HG03108 (cell line): ENCODE results near the gene C4orf50.

Experiments
- ATAC-seq: cut with Tn5 transposase; IDR thresholded peaks from one replicate; pipeline ENCODE4 v1.9.1; 2021; ENCODE audit warnings: moderate library complexity; ENCODE audit not compliant: unreplicated experiment

Gene C4orf50

DNA sequence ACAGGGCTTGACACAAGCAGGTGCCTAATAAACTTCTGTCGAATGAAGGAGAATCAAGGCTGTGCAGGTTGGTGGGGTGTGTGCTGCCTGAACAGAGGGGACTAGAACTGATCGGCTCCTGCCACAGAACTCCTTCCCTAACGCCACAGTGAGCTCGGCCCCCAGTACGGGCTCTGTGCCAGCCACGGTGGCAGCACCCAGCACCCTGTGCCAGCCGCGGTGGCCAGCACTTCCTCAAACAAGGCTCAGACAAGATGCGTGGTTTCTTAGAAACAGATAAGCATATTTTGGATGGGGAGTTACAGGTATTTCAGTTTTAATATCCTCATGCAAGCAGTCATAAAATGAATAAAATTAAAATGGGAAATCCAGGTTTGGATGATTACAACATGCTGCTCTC is 26.0 kb upstream of the C4orf50 start:
- no peak for ATAC-seq

GRCh38 chr4:6043843-6044242 is 25.6 kb upstream of the C4orf50 start:
- ATAC-seq: no peak

- ATAC-seq: no peak
Measured at GRCh38 chr4:6043188-6043587, 25.0 kb upstream of the C4orf50 start.

DNA sequence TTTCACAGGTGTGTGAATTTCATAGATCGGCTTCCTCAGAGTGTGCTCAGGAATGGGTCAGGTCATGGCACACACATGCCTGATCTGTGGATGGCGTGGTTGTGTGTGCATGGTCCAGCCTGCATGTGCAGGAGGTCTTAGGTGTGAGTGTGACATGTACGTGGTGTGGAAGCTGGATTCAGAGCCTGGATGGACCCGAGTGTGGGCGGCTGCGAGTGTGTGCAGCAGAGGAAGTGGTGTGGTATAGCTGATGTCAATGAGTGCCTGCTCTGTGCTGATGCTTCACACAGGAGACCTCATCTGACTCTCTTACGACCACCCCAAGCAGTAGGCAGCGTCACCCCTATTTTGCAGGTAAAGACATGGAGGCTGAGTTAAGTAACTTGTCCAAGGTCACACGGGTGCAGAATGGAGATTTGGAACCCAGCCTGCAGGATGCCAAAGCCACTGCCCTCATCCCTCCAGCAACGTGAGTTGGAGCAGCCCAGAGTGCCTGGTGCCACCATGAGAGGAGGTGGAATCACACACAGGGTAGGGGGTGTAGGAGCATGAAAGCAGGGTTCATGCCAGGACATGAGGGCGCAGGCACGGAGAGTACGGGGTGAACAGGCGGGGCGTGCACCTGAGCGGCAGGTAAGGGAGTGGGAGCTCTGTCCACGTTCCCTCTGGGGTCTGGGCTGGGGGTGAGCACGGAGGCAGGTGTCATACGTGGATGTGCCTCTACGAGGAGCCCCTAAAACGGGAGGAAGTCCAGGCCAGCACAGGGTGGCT is 24.2 kb upstream of the C4orf50 start:
- no peak for ATAC-seq

GRCh38 chr4:6041800-6042199 is 23.6 kb upstream of the C4orf50 start:
- no peak for ATAC-seq

DNA sequence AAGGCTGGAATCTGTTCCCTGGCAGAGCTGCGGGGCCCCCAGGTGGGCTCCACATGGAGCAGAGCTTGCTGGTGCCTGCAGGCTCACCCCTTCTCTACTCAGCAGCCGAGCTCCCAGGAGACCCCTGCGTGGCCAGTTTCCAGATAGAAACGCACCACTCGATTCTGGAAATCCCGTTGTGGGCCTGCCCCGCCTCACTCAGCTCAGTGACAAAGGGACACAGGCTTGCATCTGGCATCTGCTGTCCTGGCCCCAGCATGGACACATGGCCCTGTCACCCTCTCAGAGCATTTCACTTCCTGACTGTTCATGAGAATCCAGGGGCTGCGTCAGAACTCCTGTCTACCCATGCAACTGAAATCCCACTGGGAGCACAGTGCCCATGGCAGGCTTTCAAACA is 20.5 kb upstream of the C4orf50 start:
- no peak for ATAC-seq

GRCh38 chr4:6035786-6036185 is 17.6 kb upstream of the C4orf50 start:
- no peak for ATAC-seq

GRCh38 chr4:6033381-6033780 is 15.2 kb upstream of the C4orf50 start:
- no peak for ATAC-seq

DNA sequence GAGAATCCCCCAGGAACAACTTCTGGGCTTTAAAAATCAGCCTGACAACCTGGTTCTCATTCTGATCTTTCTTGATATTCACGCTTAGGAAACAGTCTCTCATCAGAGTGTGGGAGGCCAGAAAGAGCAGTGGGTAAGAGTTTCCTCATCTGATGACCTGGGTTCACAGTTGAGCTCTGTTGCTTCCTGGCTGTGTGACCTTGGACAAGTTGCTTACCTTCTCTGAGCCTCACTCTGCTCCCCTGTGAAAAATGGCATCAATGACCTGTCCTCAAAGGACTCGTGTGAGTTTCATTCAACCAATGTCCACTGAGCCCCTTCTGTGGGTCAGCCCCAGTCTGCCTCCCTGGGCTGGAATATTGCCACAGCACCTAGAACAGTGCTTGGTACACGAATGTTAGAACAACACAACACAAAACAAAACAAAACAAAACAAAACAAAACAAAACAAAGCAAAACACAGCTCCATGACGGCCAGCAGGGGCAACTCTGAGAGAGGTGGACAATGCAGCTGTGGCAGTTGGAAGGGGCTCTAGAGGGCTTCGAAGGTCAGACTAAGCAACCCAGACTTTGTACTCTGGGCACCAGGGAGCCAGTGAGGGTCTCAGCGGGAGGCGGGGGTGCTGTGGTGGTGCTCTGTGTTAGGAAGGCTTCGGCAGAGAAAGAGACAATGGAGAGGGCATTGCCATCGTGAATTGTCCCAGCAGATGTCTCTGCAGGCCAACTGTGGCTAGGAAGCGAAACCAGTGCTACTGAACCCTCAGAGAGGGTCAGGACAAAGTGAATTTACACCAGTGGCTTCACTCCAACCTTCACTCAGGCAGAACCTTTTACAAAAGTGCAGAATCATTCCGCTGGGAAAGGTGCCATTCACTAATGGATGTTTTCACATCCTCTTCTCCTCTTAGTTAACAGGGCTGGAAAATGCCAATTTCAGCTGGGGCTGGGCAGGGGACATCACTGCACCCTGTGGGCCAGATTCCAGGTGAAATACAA is 14.3 kb upstream of the C4orf50 start:
- no peak for ATAC-seq

- no peak for ATAC-seq
Measured at GRCh38 chr4:6031846-6032245, 13.6 kb upstream of the C4orf50 start.

- ATAC-seq: no peak
Measured at GRCh38 chr4:6030679-6031078, 12.4 kb upstream of the C4orf50 start.

DNA sequence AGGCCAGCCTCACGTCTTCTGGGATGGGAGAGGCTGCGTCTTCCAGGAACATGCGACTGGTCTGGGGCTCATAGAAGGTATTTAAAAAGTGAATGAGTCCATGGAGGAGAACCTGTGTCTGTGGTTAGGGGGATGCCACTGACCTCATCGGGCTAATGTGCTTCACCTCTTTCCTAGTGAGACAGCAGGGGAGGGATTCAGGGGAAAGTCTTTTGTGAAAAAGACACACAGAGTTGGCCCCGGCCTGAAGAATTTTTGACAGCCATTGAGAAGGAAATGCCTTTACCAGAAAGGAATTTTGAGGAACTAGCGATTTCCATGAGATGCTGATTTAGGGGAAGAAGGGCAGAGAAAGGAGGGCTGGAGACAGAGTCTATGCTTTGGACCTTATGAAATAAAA is 11.0 kb upstream of the C4orf50 start:
- ATAC-seq: no peak

DNA sequence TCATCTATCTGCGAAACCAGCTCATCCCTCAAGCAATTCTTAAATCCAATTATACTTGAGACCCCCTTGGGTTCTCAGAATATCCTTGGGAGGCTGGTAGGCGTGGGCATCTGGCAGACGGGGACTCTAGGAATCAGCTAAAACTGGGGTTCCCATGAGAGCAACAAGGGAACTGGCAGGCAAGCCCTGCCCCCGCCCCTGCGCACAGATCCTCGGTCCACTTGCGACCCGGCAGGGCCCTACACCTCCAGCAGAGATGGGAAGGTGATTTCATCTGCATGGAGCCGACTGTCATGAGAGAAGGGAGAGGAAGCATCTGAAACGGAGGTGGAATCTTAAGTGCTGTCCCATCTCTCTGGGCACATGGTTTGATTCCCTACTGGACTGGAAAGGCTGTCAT is 9.9 kb upstream of the C4orf50 start:
- no peak for ATAC-seq

DNA sequence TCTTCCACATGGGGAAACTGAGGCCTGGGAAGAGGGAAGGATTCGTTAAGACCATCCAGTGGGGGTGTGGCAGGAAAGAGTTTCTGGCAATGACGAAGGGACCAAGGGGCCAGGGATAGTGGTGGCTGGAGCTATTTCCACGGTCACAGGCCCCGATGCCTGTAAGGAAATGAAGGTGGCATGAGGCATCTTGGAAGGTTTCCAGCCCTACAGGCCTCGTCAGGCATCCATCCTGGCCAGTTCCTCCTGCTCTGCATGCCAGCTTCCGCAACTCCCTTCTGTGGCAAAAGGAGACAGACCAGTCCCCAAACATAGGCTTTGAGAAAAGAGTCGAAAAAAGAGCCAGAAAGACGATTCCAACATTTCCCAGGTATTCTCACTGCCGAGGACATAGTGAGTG is 9.2 kb upstream of the C4orf50 start:
- no peak for ATAC-seq

DNA sequence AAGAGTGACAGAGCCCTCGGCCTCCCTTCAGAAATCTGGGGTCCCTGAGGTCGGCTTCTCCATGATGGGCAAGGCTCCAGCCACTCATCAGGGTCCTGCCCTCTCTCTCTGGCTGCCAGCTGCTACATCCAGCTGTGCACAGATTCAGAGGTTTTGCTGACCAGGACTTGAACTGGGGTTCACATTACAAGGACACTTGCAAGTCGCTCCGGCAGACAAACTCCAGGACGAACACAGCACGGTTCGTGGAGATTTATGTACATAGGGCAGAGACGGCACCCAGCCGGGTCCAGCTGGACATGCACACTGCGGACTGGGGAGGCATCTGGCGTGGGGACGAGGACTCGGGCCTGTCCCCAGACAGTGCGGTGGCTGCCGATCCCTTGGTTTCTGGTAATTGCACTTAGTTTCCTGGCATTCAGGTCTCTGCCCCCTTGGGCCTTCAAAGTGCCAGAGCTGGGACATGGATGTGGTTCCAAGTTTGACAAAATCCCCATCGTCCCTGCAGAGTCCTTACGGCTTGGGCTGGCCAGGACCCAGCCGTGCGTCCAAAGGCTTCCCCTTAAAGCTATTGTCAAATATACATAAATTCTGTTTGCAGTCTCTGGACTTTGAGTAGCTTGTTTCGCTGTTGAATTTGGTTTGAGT is 6.2 kb upstream of the C4orf50 start:
- no peak for ATAC-seq

GRCh38 chr4:6023731-6024130 is 5.5 kb upstream of the C4orf50 start:
- ATAC-seq: no peak

DNA sequence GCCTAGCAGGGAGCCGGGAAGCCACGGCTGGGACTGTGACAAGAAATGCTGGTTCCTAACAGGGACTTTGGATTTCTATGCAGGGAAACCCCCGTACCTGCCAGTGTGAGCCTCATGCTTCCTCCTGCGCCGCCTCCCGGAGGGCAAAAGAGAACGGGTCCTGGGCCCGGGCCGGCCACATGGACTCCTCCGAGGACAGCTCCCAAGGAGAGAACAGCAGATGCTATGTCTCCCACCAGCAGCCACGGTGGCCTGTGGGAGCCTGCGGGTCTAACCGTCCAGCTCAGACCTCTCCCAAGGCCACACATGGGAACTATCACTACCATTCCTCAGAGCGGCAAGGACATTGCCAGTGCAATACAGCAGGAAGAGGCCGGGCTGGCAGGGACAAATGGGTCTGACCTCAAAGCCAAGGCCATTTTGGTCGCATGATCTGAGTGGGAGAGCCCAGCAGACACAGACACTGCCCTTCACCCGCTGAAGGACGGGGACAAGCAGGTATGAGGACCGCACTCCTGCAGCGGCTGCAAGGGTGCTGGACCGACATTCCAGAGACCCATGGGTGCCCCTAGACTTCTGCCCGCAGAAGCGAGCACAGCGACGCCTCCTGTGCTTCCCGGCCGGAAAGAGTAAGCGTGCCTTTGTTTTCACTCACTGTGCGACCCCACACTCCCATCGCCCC is 4.5 kb upstream of the C4orf50 start:
- no peak for ATAC-seq

DNA sequence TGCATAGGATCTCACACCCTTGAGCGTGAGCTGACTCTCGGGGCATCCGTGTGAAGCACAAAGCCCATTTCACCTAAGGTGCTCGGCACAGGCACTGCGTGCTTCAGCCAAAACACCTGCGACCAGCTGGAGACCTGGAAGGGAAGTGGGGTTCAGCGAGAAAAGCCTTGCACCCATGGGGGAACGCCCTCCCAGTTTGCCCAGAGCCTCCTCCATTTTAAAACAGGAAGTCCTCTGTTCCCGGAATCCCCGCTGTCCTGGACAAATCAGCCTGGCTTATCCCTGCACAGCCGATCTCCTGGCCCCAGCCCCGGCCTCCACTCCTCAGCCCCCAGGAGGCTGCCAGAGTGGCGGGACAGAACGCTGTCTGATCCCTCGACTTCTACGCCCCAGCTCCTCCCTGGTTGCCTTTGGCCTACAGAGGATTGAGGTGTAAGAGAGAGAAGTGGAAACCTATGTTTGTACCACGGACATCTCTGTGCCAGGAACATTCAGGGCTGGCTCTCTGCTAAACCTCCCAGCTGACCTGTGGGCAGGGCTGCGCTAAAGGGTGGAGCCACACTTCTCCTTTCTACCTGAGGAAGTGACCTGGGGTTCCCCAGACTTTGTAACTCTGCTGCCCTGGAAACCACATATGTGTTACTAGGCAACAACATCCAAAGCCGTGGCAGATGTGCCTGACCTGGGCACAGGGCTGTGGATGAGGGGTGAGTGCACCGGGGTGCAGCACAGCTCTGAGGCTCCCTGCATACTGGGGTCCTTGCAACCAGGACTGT is 3.8 kb upstream of the C4orf50 start:
- no peak for ATAC-seq

GRCh38 chr4:6020613-6021012 is 2.4 kb upstream of the C4orf50 start:
- no peak for ATAC-seq
